ENCODE results near the gene PDCD4.
A peak's percentile ranks its signal among the peaks of the same experiment; 100 is the strongest.
"Not testable (repeated sequence)": the region's sequence is repeated elsewhere in the genome, so short reads cannot be mapped to it uniquely, and the experiment has no call there.

The PDCD4 gene

DNA sequence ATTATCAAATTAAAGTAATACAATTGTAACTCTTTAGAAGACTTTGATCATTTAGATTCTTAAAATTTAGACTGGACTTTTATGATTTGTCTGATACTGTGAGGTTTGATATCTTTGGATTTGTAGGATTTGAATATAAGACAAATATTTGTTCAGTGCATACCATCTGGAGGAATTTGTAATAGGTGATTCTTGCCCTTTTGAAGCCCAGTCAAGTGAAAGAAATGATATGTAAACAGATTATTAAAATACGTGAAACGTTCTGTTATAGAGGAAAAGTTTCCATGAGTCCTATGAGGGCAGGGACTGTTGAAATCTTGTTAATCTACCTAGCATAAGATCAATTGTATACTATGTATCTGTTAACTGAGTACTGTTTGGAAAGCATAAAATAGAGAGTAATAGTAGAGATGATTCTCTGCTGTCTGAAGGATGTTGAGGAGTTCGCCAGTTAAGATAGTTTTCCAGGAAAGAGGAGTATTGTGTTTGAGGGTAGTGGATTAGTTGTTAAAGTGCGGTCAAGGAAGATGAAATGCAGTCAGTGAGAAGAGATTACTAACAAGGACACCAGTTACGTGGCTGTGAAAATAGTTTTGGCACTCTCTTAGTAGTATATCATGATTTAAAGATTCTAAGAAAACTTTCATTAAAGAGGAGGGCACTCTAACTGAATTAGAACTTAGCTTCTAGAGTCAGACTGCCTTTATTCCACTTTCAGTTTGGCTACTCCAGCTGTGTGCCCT is 14.4 kb downstream of the PDCD4 start:
- no peak for DNase-seq (ENCODE audit: low spot score)

DNA sequence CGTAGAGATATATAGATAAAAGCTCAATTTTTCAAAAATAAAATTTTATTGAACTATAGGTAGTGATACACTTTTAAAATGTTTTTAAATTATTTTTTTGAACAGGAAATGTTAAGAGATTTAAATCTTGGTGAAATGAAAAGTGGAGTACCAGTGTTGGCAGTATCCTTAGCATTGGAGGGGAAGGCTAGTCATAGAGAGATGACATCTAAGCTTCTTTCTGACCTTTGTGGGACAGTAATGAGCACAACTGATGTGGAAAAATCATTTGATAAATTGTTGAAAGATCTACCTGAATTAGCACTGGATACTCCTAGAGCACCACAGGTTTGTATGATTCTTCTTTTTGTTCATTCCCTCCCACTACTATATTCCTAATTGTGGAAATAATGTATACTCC is 15.8 kb downstream of the PDCD4 start:
- DNase-seq (ENCODE audit: low spot score) = no peak

DNA sequence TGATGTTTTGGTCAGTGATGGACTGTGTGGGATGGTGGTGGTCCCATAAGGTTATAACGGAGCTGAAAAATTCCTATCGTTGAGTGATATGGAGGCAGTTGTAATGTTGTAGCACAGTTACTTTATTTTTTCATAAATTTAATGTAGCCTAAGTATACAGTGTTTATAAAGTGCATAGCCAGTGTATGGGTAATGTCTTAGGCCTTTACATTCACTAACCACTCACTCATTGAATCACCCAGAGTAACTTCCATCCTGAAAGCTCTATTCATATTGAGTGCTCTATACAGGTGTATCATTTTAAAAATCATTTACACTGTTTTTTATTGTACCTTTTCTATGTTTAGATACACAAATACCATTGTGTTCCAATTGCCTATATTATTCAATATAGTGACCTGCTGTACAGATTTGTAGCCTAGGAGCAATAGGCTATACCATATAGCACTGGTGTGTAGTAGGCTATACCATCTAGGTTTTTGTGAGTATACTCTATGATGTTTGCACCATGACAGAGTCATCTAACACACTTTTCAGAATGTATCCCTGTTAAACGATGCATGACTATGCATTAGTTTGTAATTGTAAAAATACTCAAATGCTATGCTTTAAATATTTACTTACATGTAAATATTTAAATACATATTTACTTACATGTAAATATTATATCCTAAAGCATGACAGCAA is 21.0 kb downstream of the PDCD4 start:
- DNase-seq (ENCODE audit: low spot score) = no peak

DNA sequence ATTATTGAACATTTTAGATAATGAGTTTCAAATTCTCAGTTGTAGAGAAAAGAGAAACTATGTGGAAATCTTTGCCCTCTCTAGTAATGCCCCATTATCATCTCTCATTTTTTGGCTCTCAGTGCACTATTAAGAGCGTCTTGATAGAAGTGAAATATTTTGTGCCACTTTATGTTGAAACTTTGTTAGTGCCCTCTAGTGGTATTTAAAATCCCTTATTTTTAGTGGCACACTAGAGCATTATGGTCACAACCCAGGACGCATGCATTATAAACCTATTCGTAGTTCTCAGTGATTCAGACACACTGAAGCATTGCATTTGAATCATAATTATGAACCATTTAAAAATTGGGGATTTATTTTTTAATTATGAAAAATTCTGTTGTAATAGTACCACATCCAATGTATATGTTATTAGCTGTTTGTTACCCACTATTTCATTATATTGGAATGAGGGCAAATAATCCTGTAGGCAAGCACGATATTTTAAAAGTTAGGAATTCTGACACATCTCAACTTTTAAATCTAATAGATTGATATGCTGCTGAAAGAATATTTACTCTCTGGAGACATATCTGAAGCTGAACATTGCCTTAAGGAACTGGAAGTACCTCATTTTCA is 21.9 kb downstream of the PDCD4 start:
- DNase-seq (ENCODE audit: low spot score) = no peak

DNA sequence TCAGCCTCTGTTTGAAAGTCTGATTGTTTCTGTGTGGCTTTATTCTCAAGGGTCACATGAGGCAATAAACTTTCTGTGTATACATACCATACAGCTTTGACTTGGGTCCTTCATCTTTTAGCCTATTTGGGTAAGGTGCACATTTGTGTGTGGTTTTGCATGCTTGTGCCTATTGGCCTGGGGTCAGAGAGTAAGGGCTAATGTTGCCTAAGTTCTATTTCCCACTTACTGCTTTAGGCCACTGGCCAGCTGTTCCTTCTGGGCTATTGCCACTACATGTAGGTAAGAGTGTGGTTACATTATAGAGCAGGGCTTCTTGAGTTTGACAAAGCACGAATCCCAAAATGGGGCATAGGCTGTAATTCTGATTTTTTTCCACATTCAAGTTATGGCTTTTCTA is 25.5 kb downstream of the PDCD4 start:
- DNase-seq (ENCODE audit: low spot score) = no peak

DNA sequence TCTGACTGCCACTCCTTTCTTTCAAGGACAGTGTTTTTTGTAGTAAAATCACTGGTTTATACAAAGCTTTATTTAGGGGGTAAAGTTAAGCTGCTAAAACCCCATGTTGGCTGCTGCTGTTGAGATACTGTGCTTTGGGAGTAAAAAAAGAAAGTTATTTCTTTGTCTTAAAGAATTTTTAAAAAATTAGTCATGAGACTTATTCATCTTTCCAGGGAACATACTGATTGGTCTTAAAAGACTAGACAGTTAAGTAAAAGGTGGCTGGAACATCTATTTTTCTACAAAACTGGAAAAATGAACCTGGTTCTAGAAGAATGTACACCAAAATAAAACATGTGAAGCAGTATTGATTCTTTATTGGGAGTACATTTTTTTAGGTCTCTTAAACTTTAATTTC is 26.7 kb downstream of the PDCD4 start:
- no peak for DNase-seq (ENCODE audit: low spot score)

DNA sequence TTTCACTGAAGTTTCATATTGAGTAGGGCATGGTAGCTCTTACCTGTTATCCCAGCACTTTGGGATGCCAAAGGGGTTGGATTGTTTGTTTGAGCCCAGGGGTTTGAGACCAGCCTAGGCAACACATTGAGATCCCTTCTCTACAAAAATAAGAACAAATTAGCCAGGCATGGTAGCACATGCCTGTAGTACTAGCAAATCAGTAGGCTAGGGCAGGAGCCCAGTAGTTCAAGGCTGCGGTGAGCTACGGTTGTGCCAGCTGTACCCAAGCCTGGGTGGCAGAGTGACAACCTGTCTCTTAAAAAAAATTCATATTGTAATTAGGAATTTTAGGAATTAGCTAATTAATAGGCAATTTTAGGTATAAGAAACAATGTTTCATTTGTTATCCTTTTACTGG is 29.3 kb downstream of the PDCD4 start:
- no peak for DNase-seq (ENCODE audit: low spot score)

DNA sequence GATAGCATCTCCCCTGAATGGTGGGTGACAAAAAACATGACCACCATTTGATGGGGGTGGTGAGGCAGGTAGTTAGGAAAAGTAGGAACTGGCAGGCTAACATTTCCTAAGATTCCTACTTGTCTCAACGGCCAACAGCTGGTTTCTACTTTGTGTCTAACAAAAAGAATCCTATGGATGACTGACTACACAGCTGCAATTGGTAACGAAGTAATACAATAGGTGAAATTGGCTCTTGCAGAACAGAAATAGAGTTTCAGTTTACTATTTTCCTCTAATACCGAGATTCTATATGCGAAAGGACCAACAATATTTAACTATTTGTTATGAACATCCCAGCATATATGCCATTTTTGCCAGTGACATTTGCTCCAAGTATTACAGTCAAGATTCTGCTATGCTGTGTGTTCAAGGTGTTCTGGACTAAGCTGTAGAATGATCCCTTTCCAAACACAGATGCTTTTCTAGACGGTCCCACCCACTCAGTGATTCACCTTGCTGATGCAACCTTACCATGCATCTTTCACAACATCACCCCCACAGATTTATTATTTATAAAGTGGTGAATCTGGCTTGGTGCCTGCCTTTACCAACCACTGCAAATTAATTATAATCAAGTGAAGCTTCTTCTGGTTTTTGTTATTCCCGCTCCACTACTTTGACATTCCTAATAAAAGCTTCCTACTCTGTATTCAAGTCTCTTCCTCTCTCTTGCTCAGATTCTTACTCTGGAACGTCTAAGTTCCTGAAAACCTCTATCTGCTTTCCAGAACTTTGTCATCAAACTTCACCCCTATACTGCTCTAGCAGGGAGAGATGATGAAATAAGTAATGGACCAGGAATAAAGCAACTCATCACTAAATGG is 30.5 kb downstream of the PDCD4 start:
- no peak for DNase-seq (ENCODE audit: low spot score)

DNA sequence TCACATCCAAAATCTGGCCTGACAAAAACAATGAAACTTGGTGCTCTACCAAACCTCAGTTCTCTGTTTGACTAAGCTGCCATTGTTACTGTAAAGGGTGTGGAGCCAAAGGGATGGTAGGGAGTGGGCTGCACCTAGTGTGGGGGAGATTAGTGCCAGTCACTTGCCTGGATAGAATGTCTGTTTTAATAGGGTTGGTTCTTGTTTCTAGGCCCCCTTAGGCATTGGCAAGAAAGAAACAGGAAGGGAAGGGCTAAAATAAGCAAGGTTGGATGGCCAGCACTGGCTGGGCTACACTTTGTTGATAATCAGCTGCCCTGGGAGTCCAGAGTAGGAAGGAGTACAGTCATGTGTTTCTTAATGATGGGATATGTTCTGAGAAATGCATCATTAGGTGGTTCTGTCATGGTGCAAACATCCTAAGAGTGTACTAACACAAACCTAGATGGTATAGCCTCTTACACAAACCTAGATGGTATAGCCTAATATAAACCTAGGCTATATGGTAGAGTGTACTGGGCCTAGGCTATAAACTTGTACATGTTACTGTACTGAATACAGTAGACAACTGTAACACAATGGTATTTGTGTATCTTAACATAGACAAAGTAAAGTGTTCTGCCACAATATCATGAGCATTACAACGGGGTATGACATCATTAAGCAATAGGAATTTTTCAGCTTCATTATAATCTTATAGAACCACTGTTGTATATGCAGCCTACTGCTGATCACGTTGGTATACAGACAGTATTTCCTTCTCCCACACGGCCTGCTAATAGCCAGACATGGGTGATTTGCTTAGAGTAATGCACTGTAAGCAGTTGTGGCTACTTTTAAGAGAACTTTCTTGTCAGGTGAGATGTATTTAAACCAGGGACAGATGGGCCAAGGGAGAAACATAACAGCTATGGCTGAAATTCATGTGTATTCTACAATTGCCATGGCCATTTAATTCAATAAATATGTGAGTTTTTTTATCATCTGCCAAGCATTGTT is 31.9 kb downstream of the PDCD4 start:
- no peak for DNase-seq (ENCODE audit: low spot score)

DNA sequence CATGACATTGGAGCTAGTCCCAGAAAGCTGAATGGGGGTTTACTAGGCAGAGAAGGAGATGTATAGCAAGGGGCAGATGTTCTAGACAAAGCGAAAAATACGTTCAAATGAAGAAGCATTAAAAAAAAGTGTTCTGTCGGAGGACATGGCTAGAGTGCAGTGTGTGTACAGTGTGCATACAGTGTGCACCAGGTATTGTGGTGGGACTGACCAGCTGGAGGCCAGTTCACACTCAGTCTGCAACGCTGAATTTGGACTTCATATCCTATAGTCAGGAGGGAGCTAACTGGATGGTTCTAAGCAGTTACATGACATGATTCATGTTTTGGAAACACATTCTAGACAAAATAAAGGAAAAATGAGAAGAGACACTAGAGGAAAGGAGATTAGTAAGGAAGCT is 38.4 kb downstream of the PDCD4 start:
- DNase-seq (ENCODE audit: low spot score) = no peak

DNA sequence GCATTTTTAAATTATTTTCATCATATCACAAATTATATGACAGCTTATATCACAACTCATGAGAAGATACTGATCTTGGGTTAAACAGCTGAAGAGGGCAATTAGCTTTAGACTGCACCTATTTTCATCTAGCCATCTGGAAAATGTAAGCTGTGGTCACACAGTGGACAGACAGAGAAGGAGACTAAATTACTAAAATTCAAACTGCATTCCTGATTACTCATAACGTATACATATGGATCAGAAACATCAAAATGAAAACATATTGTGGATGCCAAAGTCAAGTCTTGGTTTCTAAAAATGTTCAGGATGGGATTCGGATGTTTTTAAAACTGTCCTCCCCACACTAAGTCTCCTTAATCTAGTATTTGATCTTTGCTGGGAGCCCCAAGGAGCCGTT is 40.6 kb downstream of the PDCD4 start:
- no peak for DNase-seq (ENCODE audit: low spot score)

DNA sequence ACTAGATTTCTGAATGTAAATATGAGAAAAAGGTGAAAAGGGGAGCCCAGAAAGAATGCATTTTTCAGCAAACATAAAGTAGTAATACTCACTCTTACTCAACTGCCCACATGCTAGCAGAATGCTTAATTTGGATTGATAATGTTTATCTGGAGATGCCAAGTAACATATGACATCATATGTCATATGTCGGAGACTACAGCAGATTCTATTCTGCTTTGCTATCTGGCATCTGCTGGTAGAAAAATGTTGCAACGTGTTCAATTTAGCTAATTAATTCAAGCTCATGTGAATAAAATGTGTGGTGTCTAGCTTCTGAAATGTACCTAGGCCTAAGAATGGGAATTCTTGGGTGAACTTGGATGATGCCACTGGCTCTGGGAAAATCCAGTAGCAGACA is 42.7 kb downstream of the PDCD4 start:
- no peak for DNase-seq (ENCODE audit: low spot score)

DNA sequence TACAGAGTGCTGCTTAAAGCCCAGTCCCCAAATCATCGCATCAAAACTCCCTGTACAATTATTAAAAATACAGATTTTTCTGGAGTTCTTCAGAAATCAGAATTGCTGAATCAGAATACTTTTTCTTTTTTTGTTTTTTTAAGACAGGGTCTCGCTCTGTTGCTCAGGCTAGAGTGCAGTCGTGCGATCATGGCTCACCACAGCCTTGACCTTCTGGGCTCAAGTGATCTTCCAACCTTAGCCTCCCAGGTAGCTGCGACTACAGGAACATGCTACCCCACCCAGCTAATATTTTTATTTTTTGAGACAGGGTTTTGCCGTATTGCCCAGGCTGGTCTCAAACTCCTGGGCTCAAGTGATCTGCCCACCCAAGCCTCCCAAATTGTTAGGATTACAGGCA is 43.3 kb downstream of the PDCD4 start:
- DNase-seq (ENCODE audit: low spot score) = no peak

DNA sequence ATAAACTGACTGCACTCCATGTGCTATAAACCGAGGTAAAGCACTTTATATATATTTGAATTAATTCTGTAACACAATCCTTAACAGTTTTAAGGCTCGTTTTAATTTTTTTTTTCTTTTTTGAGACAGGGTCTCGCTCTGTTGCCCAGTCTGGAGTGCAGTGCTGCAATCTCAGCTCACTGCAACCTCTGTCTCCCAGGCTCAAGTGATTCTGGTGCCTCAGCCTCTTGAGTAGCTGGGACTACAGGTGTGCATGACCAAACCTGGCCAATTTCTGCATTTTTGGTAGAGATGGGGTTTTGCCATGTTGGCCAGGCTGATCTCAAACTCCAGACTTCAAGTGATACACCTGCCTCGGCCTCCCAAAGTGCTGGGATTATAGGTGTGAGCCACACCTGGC is 43.9 kb downstream of the PDCD4 start:
- not testable (repeated sequence) for DNase-seq (ENCODE audit: low spot score)

DNA sequence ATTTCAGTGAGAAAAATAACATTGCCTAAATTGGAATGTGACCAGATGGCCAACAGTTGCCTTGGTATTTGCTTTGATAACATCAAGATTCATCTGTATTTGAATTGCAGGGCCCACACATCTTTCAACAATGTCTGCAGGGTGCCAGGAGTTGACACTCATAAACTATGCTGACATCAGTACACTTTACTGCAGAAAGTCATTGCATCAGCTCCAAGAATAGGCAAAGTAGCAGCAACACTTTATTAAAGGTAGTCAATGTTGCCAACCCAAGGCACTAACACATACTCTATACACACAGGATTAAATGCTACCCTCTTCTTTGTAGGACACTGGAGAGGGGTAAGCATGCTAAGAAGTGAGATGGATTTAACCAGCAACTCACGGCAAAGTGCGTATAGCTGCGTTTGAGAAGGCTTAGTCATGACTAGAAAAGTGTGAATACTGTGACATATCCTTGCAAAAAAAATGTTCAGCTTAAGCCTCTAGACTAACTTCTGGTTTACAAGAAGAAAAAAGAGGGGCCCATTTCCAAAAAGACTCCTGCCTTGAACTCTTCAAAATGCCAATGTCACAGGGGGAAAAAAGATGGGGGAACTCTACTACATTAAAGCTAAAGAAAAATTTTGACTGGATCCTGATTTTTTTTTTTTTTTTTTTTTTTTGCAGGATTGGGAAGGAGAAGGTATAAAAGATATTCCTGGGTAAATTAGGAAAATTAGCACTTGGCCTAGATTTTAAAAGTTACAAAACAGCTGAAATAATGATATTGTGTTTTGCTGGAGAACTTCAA is 45.0 kb downstream of the PDCD4 start:
- DNase-seq (ENCODE audit: low spot score) = no peak

DNA sequence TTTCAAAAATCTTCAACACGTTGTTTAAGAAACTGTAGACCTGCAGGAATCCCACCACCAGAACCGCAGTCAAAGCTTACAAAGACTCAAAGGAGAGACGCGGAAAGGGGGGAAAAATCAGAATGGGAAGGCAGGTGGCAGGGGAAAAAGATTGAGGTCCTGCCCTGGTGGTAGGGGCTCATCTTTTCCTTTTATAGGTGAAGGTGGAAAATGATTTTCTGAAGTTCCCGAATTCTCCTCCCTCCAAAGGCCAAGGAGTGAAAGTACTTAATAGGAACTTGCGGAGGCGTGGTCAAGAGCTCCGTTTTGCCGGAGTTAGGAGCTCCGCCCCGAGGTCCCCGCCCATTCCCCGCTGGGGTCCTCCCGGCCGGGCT is 46.5 kb downstream of the PDCD4 start:
- DNase-seq (ENCODE audit: low spot score) = no peak

DNA sequence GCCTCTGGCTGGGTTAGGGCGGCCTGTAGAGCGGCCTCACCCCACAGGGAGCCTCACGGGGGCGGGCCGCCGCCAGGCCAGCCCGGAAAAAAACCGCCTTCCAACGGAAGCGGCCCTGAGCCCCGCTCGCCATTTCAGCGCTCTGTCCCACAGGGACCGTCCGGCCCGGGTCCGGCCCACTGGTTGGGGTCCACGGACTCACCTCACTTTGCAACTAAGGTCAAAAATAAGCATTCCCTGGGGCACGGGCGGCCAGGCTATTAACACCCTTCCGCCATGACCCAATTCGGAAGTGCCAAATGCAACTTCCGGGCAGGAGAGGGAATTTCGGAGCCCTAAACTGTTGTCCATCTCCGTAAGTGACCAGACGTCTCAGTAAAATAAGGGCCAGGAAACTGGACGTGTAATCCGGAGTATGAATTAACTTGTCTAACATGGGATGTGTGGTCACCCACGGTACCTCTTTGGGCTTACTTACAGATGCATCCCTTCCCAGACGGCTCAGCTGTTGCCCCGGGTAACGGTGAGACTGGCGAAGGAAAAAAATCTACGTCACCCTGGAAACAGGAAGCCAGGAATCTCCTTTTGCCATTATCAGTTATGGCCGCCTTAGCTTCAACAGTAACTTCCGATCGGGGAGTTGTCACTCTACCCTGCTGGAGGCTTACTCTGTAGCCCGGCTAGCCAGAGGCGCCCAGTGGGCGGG is 47.1 kb downstream of the PDCD4 start, which contains the start of gene BBIP1:
TSS of gene BBIP1 (minus strand) at position 538 of the 706 bp plus-strand sequence. CDS start 1,023 bp downstream, outside the sequence.
- DNase-seq (ENCODE audit: low spot score) = peak; percentile 94

DNA sequence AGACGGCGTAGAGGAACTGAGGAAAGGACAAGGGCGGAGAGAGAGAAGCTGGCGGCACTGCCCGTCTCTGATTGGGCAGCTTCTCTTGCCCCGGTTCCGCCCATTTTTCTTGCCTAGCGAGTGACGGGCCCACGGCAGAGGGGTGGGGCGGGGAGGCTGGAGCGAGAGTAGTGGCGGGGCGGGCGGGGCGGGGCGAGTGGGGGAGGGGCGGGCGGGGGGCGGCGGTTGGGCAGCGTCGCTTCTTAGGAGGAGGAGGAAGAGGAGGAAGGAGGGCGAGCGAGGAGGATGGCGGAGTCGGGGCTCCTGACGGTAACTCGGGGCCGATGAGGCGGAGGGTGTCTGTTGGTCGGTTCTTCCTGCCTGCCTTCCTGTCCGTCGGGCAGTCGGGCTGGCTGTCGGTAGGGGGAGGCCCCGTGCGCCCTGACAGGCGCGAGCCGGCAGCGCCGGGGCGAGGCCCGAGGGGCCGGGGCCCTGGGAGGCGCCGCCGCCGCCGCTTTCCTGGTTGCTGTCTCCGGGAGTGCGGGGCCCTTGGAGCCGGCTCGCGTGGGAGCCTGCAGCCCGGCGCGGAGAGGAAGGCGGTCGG is 47.7 kb downstream of the PDCD4 start, which contains the start of gene SHOC2:
TSS of gene SHOC2 (plus strand) at position 256 of the 583 bp plus-strand sequence. CDS start 44,755 bp downstream, outside the sequence.
- peak; percentile 98 for DNase-seq (ENCODE audit: low spot score)
